IMR-90 (cell line): ENCODE measurements around the gene PLPPR3. TPM values are rescaled to one million over a fixed set of nuclear protein-coding genes. Genes with fewer than 3 reads are reported as not detected.

Source experiments
- ATAC-seq: fragments of 200-7000 bp; cut with Tn5 transposase; 2 replicates; pipeline ENCODE4 v1.9.1; 2020; ENCODE audit warnings: low read depth, mild to moderate bottlenecking, moderate library complexity
- BruUV-seq: library from RNA; stranded (reverse); fragments of 400-500 nt; replicated peaks from 2 replicates; lab custom pipeline; 2021; lab: Mats Ljungman, UMichigan
- CTCF ChIA-PET: fragments of 300-600 bp; formaldehyde crosslinking; extraction: SDS; loops from one replicate; lab custom pipeline; 2021; ENCODE audit warnings: antibody characterized with exemption; lab: Yijun Ruan, JAX
- POLR2A ChIA-PET: fragments of 300-600 bp; sonication (Branson Sonifier 250); formaldehyde crosslinking; loops from one replicate; lab custom pipeline; 2022; ENCODE audit warnings: antibody characterized with exemption; ENCODE audit not compliant: unreplicated experiment; lab: Charles Lee
- DNase-seq: peaks from one replicate; pipeline ENCODE4 v3.0.0; 2013
- H2AFZ ChIP-seq: replicated peaks from 2 replicates; pipeline ENCODE3; 2013; ENCODE audit warnings: low read length, mild to moderate bottlenecking; ENCODE audit not compliant: poor library complexity
- H2AK5ac ChIP-seq: 2 replicates; pipeline ENCODE4 v1.6.1; 2013; ENCODE audit warnings: low read depth, low read length, inconsistent platforms
- H2AK9ac ChIP-seq: replicated peaks from 2 replicates; pipeline ENCODE3; 2013; ENCODE audit warnings: mild to moderate bottlenecking, low read depth, low read length, moderate library complexity; ENCODE audit not compliant: poor library complexity
- H2BK120ac ChIP-seq: 2 replicates; pipeline ENCODE4 v1.6.1; 2013; ENCODE audit warnings: low read depth, low read length, inconsistent platforms
- H2BK15ac ChIP-seq: 3 replicates; pipeline ENCODE4 v1.6.1; 2013; ENCODE audit warnings: low read depth, low read length, inconsistent platforms
- H2BK20ac ChIP-seq: 2 replicates; pipeline ENCODE4 v1.6.1; 2013; ENCODE audit warnings: low read depth, mild to moderate bottlenecking, inconsistent platforms, low read length, moderate library complexity
- H2BK5ac ChIP-seq: 2 replicates; pipeline ENCODE4 v1.6.1; 2013; ENCODE audit warnings: mild to moderate bottlenecking, low read depth, low read length, inconsistent platforms; ENCODE audit not compliant: poor library complexity, severe bottlenecking
- H3K14ac ChIP-seq: replicated peaks from 2 replicates; pipeline ENCODE4 v1.6.1; 2013; ENCODE audit warnings: low read depth, low read length, inconsistent platforms
- H3K18ac ChIP-seq: 2 replicates; pipeline ENCODE4 v1.6.1; 2013; ENCODE audit warnings: low read depth, low read length, control low read depth
- H3K23ac ChIP-seq: 2 replicates; pipeline ENCODE4 v1.6.1; 2013; ENCODE audit warnings: low read depth, low read length, inconsistent platforms
- H3K27ac ChIP-seq: 2 replicates; pipeline ENCODE4 v1.5.1; 2013; ENCODE audit warnings: mild to moderate bottlenecking, control low read depth, low read length; ENCODE audit not compliant: insufficient read depth
- H3K27me3 ChIP-seq: 2 replicates; pipeline ENCODE4 v1.6.1; 2013; ENCODE audit warnings: low read length; ENCODE audit not compliant: control insufficient read depth, insufficient read depth
- H3K36me3 ChIP-seq: 2 replicates; pipeline ENCODE4 v1.6.1; 2013; ENCODE audit warnings: low read length, mixed read lengths; ENCODE audit not compliant: control insufficient read depth, insufficient read depth
- H3K4ac ChIP-seq: 2 replicates; pipeline ENCODE4 v1.6.1; 2013; ENCODE audit warnings: low read depth, low read length, inconsistent platforms
- H3K4me1 ChIP-seq: 2 replicates; pipeline ENCODE4 v1.6.1; 2013; ENCODE audit warnings: low read length, mixed read lengths; ENCODE audit not compliant: control insufficient read depth, insufficient read depth
- H3K4me2 ChIP-seq: 2 replicates; pipeline ENCODE4 v1.6.1; 2013; ENCODE audit warnings: low read depth, mild to moderate bottlenecking, control low read depth, low read length, moderate library complexity
- H3K4me3 ChIP-seq: 2 replicates; pipeline ENCODE4 v1.5.1; 2013; ENCODE audit warnings: low read depth, mild to moderate bottlenecking, control low read depth, low read length, moderate library complexity; ENCODE audit not compliant: insufficient read depth
- H3K56ac ChIP-seq: 2 replicates; pipeline ENCODE4 v1.6.1; 2013; ENCODE audit warnings: low read length, inconsistent platforms; ENCODE audit not compliant: insufficient read depth; ENCODE audit errors: extremely low read depth
- H3K79me1 ChIP-seq, 2 experiments: 2 replicates each; pipeline ENCODE4 v1.6.1; 2013; ENCODE audit warnings: low read length in 2 of 2, inconsistent platforms in 1 of 2, low read depth in 1 of 2
- H3K9ac ChIP-seq: 2 replicates; pipeline ENCODE4 v1.6.1; 2013; ENCODE audit warnings: low read depth, low read length, control low read depth
- H3K9me1 ChIP-seq: 2 replicates; pipeline ENCODE4 v1.6.1; 2013; ENCODE audit warnings: low read length, inconsistent platforms; ENCODE audit not compliant: insufficient read depth
- H3K9me3 ChIP-seq: 2 replicates; pipeline ENCODE4 v1.6.1; 2013; ENCODE audit warnings: low read length; ENCODE audit not compliant: control insufficient read depth, insufficient read depth
- H4K20me1 ChIP-seq: 2 replicates; pipeline ENCODE4 v1.6.1; 2013; ENCODE audit warnings: low read length, inconsistent platforms; ENCODE audit not compliant: insufficient read depth
- H4K5ac ChIP-seq: 2 replicates; pipeline ENCODE4 v1.6.1; 2013; ENCODE audit warnings: mild to moderate bottlenecking, low read depth, low read length, control low read depth
- H4K8ac ChIP-seq, 2 experiments: 2 replicates each; pipeline ENCODE4 v1.6.1; 2013; ENCODE audit warnings: low read depth in 2 of 2, low read length in 2 of 2, control low read depth in 1 of 2, inconsistent platforms in 1 of 2
- H4K91ac ChIP-seq: 2 replicates; pipeline ENCODE4 v1.6.1; 2013; ENCODE audit warnings: low read depth, low read length, inconsistent platforms; ENCODE audit not compliant: insufficient read depth
- CEBPB ChIP-seq: IDR thresholded peaks from 2 replicates; pipeline ENCODE4 v1.6.1; 2012; ENCODE audit warnings: low read depth, low read length, improper control_type of control experiment
- MXI1 ChIP-seq: IDR thresholded peaks from 2 replicates; pipeline ENCODE4 v1.6.1; 2012; ENCODE audit warnings: low read depth, mild to moderate bottlenecking, low read length, moderate library complexity, borderline replicate concordance
- SMC3 ChIP-seq: fragments of 150-350 bp; IDR thresholded peaks from 2 replicates; pipeline ENCODE4 v1.6.1; 2016; ENCODE audit warnings: low read depth, mild to moderate bottlenecking, antibody characterized with exemption, low read length, moderate library complexity
- WGBS, 2 experiments: methylation state at CpG; one replicate each; pipeline versions ENCODE4 v1.1.5 to v1.1.7; 2013; ENCODE audit warnings: missing lambda C conversion rate in 2 of 2; ENCODE audit not compliant: insufficient read length in 1 of 2; ENCODE audit errors: extremely low coverage in 2 of 2; 5-methylcytosine and 5-hydroxymethylcytosine counted together
- dilution Hi-C: fragments of 300-500 bp; cut with HindIII; formaldehyde crosslinking; loops from one replicate; pipeline ENCODE4 v1.14.3; 2018; ENCODE audit warnings: low sequenced_read_pairs; ENCODE audit not compliant: unreplicated experiment
- in situ Hi-C: fragments of 300-500 bp; cut with MboI; formaldehyde crosslinking; loops from 3 replicates; pipeline ENCODE4 v1.14.3; 2019; ENCODE audit warnings: low sequenced_read_pairs, inconsistent platforms, mixed read lengths
- intact Hi-C: fragments of 100-400 bp; cut with micrococcal nuclease; formaldehyde crosslinking; loops from 2 replicates; pipeline ENCODE4 v1.10.0; 2022
- polyA plus RNA-seq, 3 experiments: library from polyadenylated mRNA; depleted of rRNA; stranded (reverse); fragments of >200 nt; gene quantifications; 2 replicates each; pipeline ENCODE4 v1.2.3, GENCODE V29; 2012; ENCODE audit warnings: low replicate concordance in 1 of 3
- total RNA-seq: library from RNA; depleted of rRNA; stranded (reverse); fragments of >200 nt; gene quantifications from 2 replicates; pipeline ENCODE4 v1.2.3, GENCODE V29; 2012
- TF ChIP-seq, protein P1 (sequence below): fragments of 150-350 bp; IDR thresholded peaks from 2 replicates; pipeline ENCODE4 v1.6.1; 2017; ENCODE audit warnings: mild to moderate bottlenecking, antibody characterized with exemption, low read length, low read depth

The PLPPR3 gene
- total and polyA plus RNA-seq, 2 of the 4 experiments (the other 2 are of a cell fraction), result 0.36 to 1.2 TPM

DNA sequence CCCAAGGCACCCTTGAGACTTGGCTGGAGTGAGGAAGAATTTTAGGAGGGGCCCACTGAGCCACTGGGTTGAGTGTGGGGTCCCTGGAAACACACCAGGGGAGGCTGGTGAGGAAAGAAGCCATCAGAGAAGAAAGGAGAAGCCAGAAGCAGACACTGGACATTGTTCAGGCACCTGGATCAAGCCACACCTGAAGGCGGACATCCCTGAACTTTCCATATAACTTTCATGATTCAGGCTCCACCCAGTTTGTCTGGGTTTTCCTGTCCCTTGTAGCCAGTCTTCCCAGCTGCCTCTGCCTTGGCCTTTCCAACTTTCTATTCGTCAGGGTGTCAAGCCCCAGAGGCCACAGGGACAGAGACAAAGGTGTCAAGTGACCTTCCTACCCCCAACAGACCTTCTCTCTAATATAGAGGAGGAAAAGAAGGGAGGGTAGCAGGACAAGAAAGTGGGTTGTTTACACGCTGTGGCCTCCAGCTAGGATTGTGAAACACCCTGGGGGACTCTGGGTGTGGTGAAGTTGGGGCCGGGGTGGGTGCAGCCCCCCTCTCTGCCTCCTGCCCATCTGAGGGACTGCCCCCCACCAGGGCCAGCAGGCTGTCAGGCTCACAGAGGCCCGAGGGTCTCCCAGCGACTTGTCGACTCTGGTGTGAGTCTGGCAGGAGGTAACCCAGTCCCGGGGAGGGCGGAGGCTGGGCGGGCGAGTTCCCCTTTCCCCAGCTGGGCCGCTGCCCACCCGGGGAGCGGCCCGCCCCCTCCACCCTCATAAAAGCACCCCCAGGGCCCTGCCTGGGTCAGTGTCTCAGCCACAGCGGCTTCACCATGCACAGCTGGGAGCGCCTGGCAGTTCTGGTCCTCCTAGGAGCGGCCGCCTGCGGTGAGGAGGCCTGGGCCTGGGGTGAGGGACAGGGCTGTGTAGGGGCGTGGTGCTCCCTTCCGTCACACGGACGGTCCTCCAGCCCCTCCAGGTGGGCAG lies 37.4 kb upstream of the PLPPR3 start, which contains the start of gene CFD:
Gene CFD, plus strand, starts transcription at position 797 of the 976 bp plus-strand sequence. Its CDS starts 26 bp downstream, at position 823.
- in situ Hi-C loops, result loop anchor here (5.0 kb wide), 1 partner anchor 138 kb away; no protein-coding TSS in a partner anchor

More for the DNA sequence above, 37.4 kb upstream of the PLPPR3 start, which contains the start of gene CFD:
- H3K4me3 ChIP-seq, result peak within 1 kb of the TSS; percentile 59
- BruUV-seq, result no TSS peak
- 60% methylated on average over 1 of the region's 24 CpGs; no CpG with 5 or more reads in 1 of the 2 experiments for WGBS, 2 experiments
- no peak within 1 kb of the TSS for H2BK5ac ChIP-seq
- H3K56ac ChIP-seq, result no peak within 1 kb of the TSS
- no peak within 1 kb of the TSS for H2AK5ac ChIP-seq
- peak within 1 kb of the TSS; percentile 59; the same call in 1 of the 2 replicates for H3K23ac ChIP-seq
- peak within 1 kb of the TSS; percentile 78 for H2AK9ac ChIP-seq
- POLR2A ChIA-PET, result no interaction called here
- H3K4me1 ChIP-seq, result peaks cover 3% of the 10 kb centered on the region; the same call in 1 of the 2 replicates
- no peak within 1 kb of the TSS for H3K4me2 ChIP-seq
- no peaks in the 10 kb centered on the region for H3K27me3 ChIP-seq
- no peak within 1 kb of the TSS for H2BK15ac ChIP-seq
- ATAC-seq (no peak), DNase-seq (no peak)
- no peaks in the 10 kb centered on the region for H3K9me1 ChIP-seq
- no peaks in the 10 kb centered on the region; the same call in 1 of the 2 replicates for H4K20me1 ChIP-seq
- peak within 1 kb of the TSS; percentile 89 for H2AFZ ChIP-seq
- H3K79me1 ChIP-seq, result no peaks in the 10 kb centered on the region
- no peak within 1 kb of the TSS for H3K4ac ChIP-seq
- no peak within 1 kb of the TSS; the same call in 1 of the 2 replicates for H3K18ac ChIP-seq
- no peak within 1 kb of the TSS for H4K91ac ChIP-seq
- H3K36me3 ChIP-seq, result no peaks in the 10 kb centered on the region
- no peak within 1 kb of the TSS for H4K8ac ChIP-seq
- no peak within 1 kb of the TSS for H2BK20ac ChIP-seq
- no peak within 1 kb of the TSS for H3K27ac ChIP-seq
- H3K14ac ChIP-seq, result no peak within 1 kb of the TSS
- intact Hi-C loops (loop anchor here (5.0 kb wide), 1 partner anchor 87 kb away; no protein-coding TSS in a partner anchor), dilution Hi-C loops (no loop called here)
- H4K5ac ChIP-seq, result no peak within 1 kb of the TSS
- CTCF ChIA-PET, result no interaction called here
- no peaks in the 10 kb centered on the region for H3K9me3 ChIP-seq
- no peak within 1 kb of the TSS for H2BK120ac ChIP-seq
- TF ChIP-seq MXI1 (no peak), CEBPB (peak; percentile 23; the same call in 1 of the 2 replicates), SMC3 (no peak)
- TF ChIP-seq, protein P1, sequence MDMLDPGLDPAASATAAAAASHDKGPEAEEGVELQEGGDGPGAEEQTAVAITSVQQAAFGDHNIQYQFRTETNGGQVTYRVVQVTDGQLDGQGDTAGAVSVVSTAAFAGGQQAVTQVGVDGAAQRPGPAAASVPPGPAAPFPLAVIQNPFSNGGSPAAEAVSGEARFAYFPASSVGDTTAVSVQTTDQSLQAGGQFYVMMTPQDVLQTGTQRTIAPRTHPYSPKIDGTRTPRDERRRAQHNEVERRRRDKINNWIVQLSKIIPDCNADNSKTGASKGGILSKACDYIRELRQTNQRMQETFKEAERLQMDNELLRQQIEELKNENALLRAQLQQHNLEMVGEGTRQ, result no peak
- no peak within 1 kb of the TSS for H3K9ac ChIP-seq
